Loucy (cell line): ENCODE data around the gene TENT4B.

ENCODE experiments used
- H2AFZ ChIP-seq: fragments of 200-600 bp; sonication (generic); 2 replicates; pipeline ENCODE4 v1.6.0; 2016; ENCODE audit warnings: antibody characterized with exemption, mild to moderate bottlenecking, low read length, moderate library complexity
- H3F3A ChIP-seq: fragments of 200-600 bp; 2 replicates; pipeline ENCODE4 v1.6.0; 2016; ENCODE audit warnings: antibody characterized with exemption, low read depth, mild to moderate bottlenecking
- H3K27me3 ChIP-seq: fragments of 200-600 bp; sonication (generic); 2 replicates; pipeline ENCODE4 v1.6.1; 2014; ENCODE audit warnings: low read length, mild to moderate bottlenecking; ENCODE audit not compliant: insufficient read depth, poor library complexity, severe bottlenecking
- H3K36me3 ChIP-seq: fragments of 200-600 bp; sonication (generic); 2 replicates; pipeline ENCODE4 v1.6.1; 2016; ENCODE audit warnings: low read length; ENCODE audit not compliant: insufficient read depth
- H3K4me1 ChIP-seq: fragments of 200-600 bp; sonication (generic); 2 replicates; pipeline ENCODE4 v1.5.1; 2014; ENCODE audit warnings: low read length, mild to moderate bottlenecking; ENCODE audit not compliant: insufficient read depth, poor library complexity, severe bottlenecking
- H3K4me2 ChIP-seq: fragments of 200-600 bp; sonication (generic); 2 replicates; pipeline ENCODE4 v1.6.0; 2014; ENCODE audit warnings: antibody characterized with exemption, low read length, low read depth, mild to moderate bottlenecking; ENCODE audit not compliant: poor library complexity, severe bottlenecking
- H3K4me3 ChIP-seq: fragments of 200-600 bp; sonication (generic); 2 replicates; pipeline ENCODE4 v1.5.1; 2014; ENCODE audit warnings: low read length, mild to moderate bottlenecking, mixed read lengths; ENCODE audit not compliant: poor library complexity, severe bottlenecking
- H3K79me2 ChIP-seq: fragments of 200-600 bp; sonication (generic); 2 replicates; pipeline ENCODE4 v1.6.1; 2014; ENCODE audit warnings: low read length; ENCODE audit not compliant: insufficient read depth
- H3K9ac ChIP-seq: fragments of 200-600 bp; sonication (generic); 2 replicates; pipeline ENCODE4 v1.6.0; 2014; ENCODE audit warnings: mild to moderate bottlenecking, low read depth, low read length, moderate library complexity; ENCODE audit not compliant: poor library complexity, severe bottlenecking
- H3K9me2 ChIP-seq: fragments of 200-600 bp; sonication (generic); replicated peaks from 2 replicates; pipeline ENCODE4 v1.6.1; 2016; ENCODE audit warnings: low read depth, low read length, mixed read lengths
- H3K9me3 ChIP-seq: fragments of 200-600 bp; sonication (generic); 2 replicates; pipeline ENCODE4 v1.6.1; 2014; ENCODE audit warnings: mild to moderate bottlenecking, antibody characterized with exemption, low read length, low read depth; ENCODE audit not compliant: insufficient read depth
- H4K20me1 ChIP-seq: fragments of 200-600 bp; sonication (generic); 2 replicates; pipeline ENCODE4 v1.6.0; 2014; ENCODE audit warnings: antibody characterized with exemption, low read length, mild to moderate bottlenecking; ENCODE audit not compliant: insufficient read depth, poor library complexity, severe bottlenecking
- EZH2phosphoT487 ChIP-seq: fragments of 200-600 bp; IDR thresholded peaks from 2 replicates; pipeline ENCODE4 v1.6.1; 2018; ENCODE audit warnings: antibody characterized with exemption, mild to moderate bottlenecking, moderate library complexity, borderline replicate concordance
- TF ChIP-seq, protein P1 (sequence below): fragments of 200-600 bp; sonication (generic); conservative IDR thresholded peaks from 2 replicates; pipeline ENCODE4 v1.5.1; 2014; ENCODE audit warnings: mild to moderate bottlenecking, antibody characterized with exemption, low read length

TENT4B gene

DNA sequence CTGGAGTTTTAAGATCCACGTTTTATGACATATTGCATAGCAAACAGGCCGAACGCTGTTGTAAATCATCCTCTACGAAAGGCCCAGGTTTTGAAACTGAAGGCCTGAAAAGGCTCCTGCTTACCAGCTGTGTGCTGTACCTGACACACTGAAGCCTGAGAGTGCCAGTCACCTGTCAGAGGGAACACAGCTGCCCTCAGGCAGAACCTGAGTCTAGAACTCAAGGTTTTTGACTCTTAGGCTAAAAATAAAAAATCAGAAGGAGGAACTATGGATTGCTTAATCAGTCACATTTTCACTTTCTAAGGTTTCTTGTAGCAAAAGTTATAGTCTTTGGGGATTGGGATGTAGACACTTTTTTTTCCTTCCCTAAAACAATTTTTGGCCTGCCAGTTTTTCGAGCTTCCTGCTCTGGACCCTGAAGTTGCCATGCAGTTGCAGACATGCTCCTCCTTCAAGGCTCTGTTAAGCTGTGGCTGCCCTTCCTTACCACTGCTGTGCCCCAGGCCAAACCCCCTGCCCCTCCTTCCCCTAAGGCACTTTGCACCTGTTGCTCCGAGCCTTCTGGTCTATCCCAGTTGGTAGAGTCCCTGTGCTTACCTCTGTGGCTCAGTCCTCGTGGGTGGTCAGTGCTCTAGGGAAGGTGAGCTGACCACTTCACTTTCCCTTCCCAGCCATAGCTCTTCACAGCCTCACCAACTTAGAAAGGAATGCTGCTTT, 56.6 kb downstream of the TENT4B start:
- Histone ChIP-seq H3K9ac (no peak overlapping the region), H3K4me3 (no peak overlapping the region), H3K4me1 (no peaks in the 10 kb centered on the region), H3K9me3 (no peaks in the 10 kb centered on the region), H3K9me2 (no peaks in the 10 kb centered on the region), H3K36me3 (peaks cover 24% of the 10 kb centered on the region; the same call in 1 of the 2 replicates), H3K79me2 (no peaks in the 10 kb centered on the region; the same call in none of the 2 replicates), H4K20me1 (no peaks in the 10 kb centered on the region), H3K4me2 (no peak overlapping the region), H3K27me3 (no peaks in the 10 kb centered on the region), H3F3A (no peaks in the 10 kb centered on the region), H2AFZ (no peak overlapping the region)
- no peak for TF ChIP-seq EZH2phosphoT487
- TF ChIP-seq, protein P1, sequence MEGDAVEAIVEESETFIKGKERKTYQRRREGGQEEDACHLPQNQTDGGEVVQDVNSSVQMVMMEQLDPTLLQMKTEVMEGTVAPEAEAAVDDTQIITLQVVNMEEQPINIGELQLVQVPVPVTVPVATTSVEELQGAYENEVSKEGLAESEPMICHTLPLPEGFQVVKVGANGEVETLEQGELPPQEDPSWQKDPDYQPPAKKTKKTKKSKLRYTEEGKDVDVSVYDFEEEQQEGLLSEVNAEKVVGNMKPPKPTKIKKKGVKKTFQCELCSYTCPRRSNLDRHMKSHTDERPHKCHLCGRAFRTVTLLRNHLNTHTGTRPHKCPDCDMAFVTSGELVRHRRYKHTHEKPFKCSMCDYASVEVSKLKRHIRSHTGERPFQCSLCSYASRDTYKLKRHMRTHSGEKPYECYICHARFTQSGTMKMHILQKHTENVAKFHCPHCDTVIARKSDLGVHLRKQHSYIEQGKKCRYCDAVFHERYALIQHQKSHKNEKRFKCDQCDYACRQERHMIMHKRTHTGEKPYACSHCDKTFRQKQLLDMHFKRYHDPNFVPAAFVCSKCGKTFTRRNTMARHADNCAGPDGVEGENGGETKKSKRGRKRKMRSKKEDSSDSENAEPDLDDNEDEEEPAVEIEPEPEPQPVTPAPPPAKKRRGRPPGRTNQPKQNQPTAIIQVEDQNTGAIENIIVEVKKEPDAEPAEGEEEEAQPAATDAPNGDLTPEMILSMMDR, result no peak

DNA sequence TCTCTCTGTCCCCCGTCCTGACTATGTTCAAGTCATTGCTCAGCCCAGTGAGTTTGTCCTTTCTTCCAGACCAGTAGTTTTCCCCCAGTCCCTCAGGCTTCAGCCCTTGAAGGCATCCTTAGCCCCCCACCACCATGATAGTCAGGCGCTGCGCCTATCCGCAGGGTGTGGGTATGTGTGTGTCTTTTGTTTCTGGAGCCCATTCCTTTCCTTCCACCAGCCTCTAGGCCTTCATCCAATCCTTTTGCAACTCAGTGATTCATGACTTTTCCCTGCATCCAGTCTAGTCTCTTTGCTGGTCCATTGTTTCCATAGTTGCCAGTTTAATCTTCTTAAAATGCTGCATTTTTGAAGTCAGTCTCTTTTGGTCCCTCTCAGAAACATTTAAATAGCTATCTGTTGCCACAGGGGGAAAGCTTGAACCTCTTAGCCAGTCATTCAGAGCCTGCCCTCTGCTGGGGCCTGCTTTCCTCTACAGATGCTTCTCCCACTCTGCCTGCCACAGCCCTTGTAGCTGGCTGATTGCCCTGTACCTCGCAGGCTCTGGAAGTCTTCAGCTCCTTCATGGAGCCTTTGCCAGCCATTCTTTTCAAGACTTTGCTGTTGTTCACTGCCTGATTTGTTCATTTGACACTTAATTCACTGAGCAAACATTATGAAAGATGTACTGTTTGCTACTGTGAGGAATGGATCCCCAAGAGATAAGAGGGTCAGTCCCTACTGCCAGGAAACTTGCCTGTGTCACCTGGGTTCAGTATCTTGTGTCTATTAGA, 57.3 kb downstream of the TENT4B start:
- TF ChIP-seq, protein P1, result peak; percentile 88
- TF ChIP-seq EZH2phosphoT487, result no peak
- Histone ChIP-seq H3K9me2 (no peaks in the 10 kb centered on the region), H4K20me1 (no peaks in the 10 kb centered on the region), H3K9ac (no peak overlapping the region), H3K79me2 (no peaks in the 10 kb centered on the region; the same call in none of the 2 replicates), H3K27me3 (no peaks in the 10 kb centered on the region), H3K4me1 (no peaks in the 10 kb centered on the region), H3K9me3 (no peaks in the 10 kb centered on the region), H3K4me2 (no peak overlapping the region), H3K4me3 (no peak overlapping the region), H2AFZ (no peak overlapping the region), H3F3A (no peaks in the 10 kb centered on the region), H3K36me3 (peaks cover 29% of the 10 kb centered on the region; the same call in 1 of the 2 replicates)

DNA sequence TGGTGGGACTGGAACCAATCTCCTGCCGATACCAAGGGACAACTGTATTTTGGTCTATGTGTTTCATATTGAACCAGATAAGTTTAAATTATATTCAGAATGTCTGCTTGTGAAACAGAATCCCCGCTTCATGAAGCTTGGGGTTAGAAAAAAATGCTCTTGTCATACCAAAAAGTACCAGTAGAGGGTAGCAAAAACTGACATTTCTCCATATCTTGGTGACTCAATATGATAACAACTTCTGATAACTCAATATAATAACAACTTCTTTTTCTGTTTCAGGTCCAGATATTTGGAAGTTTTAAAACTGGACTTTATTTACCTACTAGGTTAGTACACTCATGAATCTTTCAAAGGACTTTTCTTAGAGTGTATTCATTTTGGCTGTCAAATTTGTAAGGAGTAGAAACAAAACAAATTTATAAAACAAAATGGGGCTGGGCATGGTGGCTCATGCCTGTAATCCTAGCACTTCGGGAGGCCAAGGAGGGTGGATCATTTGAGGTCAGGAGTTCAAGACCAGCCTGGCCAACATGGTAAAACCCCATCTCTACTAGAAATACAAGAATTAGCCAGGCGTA, 60.9 kb downstream of the TENT4B start:
- no peak overlapping the region for H3K9ac ChIP-seq
- no peak overlapping the region for H2AFZ ChIP-seq
- TF ChIP-seq EZH2phosphoT487, result no peak
- TF ChIP-seq, protein P1, result peak; percentile 83
- no peak overlapping the region for H3K4me3 ChIP-seq
- no peaks in the 10 kb centered on the region for H3F3A ChIP-seq
- no peaks in the 10 kb centered on the region for H3K27me3 ChIP-seq
- H3K4me1 ChIP-seq, result no peaks in the 10 kb centered on the region
- no peak overlapping the region for H3K4me2 ChIP-seq
- H3K79me2 ChIP-seq, result no peaks in the 10 kb centered on the region
- H4K20me1 ChIP-seq, result no peaks in the 10 kb centered on the region
- no peaks in the 10 kb centered on the region for H3K9me2 ChIP-seq
- no peaks in the 10 kb centered on the region for H3K9me3 ChIP-seq
- H3K36me3 ChIP-seq, result peaks cover 61% of the 10 kb centered on the region; the same call in 1 of the 2 replicates
